Hepatocyte (in vitro differentiated cells): ENCODE results near the gene PLSCR3. TPM values are rescaled to one million over a fixed set of nuclear protein-coding genes. Genes with fewer than 3 reads are reported as not detected.

Experiments
- DNase-seq: peaks from one replicate; pipeline ENCODE4 v3.0.0-alpha.2; 2016; ENCODE audit warnings: low spot score
- H2AFZ ChIP-seq: fragments of 200-600 bp; sonication (generic); 2 replicates; pipeline ENCODE4 v1.6.0; 2016; ENCODE audit warnings: antibody characterized with exemption, mild to moderate bottlenecking
- H3K27ac ChIP-seq: fragments of 200-600 bp; sonication (generic); 2 replicates; pipeline ENCODE4 v1.5.1; 2016; ENCODE audit warnings: mild to moderate bottlenecking
- H3K27me3 ChIP-seq: fragments of 200-600 bp; sonication (generic); 2 replicates; pipeline ENCODE4 v1.6.1; 2016
- H3K36me3 ChIP-seq: fragments of 200-600 bp; sonication (generic); replicated peaks from 2 replicates; pipeline ENCODE4 v1.5.1; 2016; ENCODE audit warnings: low read depth; ENCODE audit not compliant: insufficient read depth
- H3K4me1 ChIP-seq: fragments of 200-600 bp; sonication (generic); 2 replicates; pipeline ENCODE4 v1.5.1; 2016; ENCODE audit warnings: mild to moderate bottlenecking, moderate library complexity; ENCODE audit not compliant: insufficient read depth
- H3K4me2 ChIP-seq: fragments of 200-600 bp; sonication (generic); 2 replicates; pipeline ENCODE4 v1.6.0; 2016
- H3K4me3 ChIP-seq: fragments of 200-600 bp; sonication (generic); 2 replicates; pipeline ENCODE4 v1.5.1; 2016; ENCODE audit warnings: mild to moderate bottlenecking
- H3K79me2 ChIP-seq: fragments of 200-600 bp; sonication (generic); 2 replicates; pipeline ENCODE4 v1.6.0; 2017; ENCODE audit warnings: mild to moderate bottlenecking
- H3K9me2 ChIP-seq: fragments of 200-600 bp; sonication (generic); replicated peaks from 2 replicates; pipeline ENCODE4 v1.6.0; 2017; ENCODE audit warnings: mild to moderate bottlenecking; ENCODE audit not compliant: insufficient read depth
- H3K9me3 ChIP-seq: fragments of 200-600 bp; sonication (generic); 2 replicates; pipeline ENCODE4 v1.5.1; 2016; ENCODE audit warnings: low read depth, mild to moderate bottlenecking
- H4K20me1 ChIP-seq: fragments of 200-600 bp; sonication (generic); 2 replicates; pipeline ENCODE4 v1.6.0; 2016; ENCODE audit warnings: mild to moderate bottlenecking; ENCODE audit not compliant: insufficient read depth, poor library complexity, severe bottlenecking
- CTCF ChIP-seq: fragments of 200-600 bp; sonication (generic); IDR thresholded peaks from 2 replicates; pipeline ENCODE4 v1.5.1; 2016; ENCODE audit warnings: antibody characterized with exemption, mild to moderate bottlenecking; ENCODE audit not compliant: poor library complexity
- EZH2 ChIP-seq: fragments of 200-600 bp; sonication (generic); IDR thresholded peaks from 2 replicates; pipeline ENCODE4 v1.6.1; 2016; ENCODE audit warnings: antibody characterized with exemption, mild to moderate bottlenecking, borderline replicate concordance
- EZH2phosphoT487 ChIP-seq: fragments of 200-600 bp; sonication (generic); IDR thresholded peaks from one replicate; pipeline ENCODE4 v1.6.1; 2018; ENCODE audit warnings: antibody characterized with exemption, mild to moderate bottlenecking, low read depth, moderate library complexity; ENCODE audit not compliant: unreplicated experiment, severe bottlenecking
- WGBS: methylation state at CpG from one replicate; pipeline ENCODE4 v1.1.6; 2016; ENCODE audit warnings: low lambda C conversion rate; ENCODE audit errors: missing lambda C conversion rate; 5-methylcytosine and 5-hydroxymethylcytosine counted together
- polyA plus RNA-seq: library from polyadenylated mRNA; unstranded; fragments of >200 nt; fragmentation: Nextera tagmentation; extraction: Ambion mirVana; gene quantifications from 2 replicates; pipeline ENCODE4 v1.2.1, GENCODE V29; 2016
- total RNA-seq: library from RNA; depleted of rRNA; stranded (reverse); fragments of >200 nt; gene quantifications from 2 replicates; pipeline ENCODE4 v1.2.3, GENCODE V29; 2014

Gene PLSCR3
- total and polyA plus RNA-seq, 2 experiments from 2014 or later: 17.6 to 59.6 TPM

GRCh38 chr17:7352910-7353635 lies 41.3 kb downstream of the PLSCR3 start:
- H3K27ac ChIP-seq: peak overlapping the region; percentile 100
- peaks cover 5% of the 10 kb centered on the region for H4K20me1 ChIP-seq
- peak; percentile 11 for DNase-seq
- H3K9me2 ChIP-seq: no peaks in the 10 kb centered on the region
- WGBS: 96% methylated on average over 36 of the region's 37 CpGs
- no peaks in the 10 kb centered on the region for H3K9me3 ChIP-seq
- no peaks in the 10 kb centered on the region for H3K36me3 ChIP-seq
- H3K4me2 ChIP-seq: peak overlapping the region; percentile 94
- no peak overlapping the region for H3K4me3 ChIP-seq
- no peak overlapping the region for H2AFZ ChIP-seq
- no peak for TF ChIP-seq EZH2
- TF ChIP-seq CTCF: no peak
- no peak for TF ChIP-seq EZH2phosphoT487
- H3K79me2 ChIP-seq: peaks cover 21% of the 10 kb centered on the region
- H3K4me1 ChIP-seq: peaks cover 37% of the 10 kb centered on the region
- H3K27me3 ChIP-seq: no peaks in the 10 kb centered on the region

- H3K79me2 ChIP-seq: peaks cover 21% of the 10 kb centered on the region
- peak overlapping the region; percentile 94 for H3K4me2 ChIP-seq
- TF ChIP-seq CTCF (peak; percentile 66), EZH2 (no peak), EZH2phosphoT487 (no peak)
- DNase-seq: no peak
- no peaks in the 10 kb centered on the region for H3K27me3 ChIP-seq
- no peaks in the 10 kb centered on the region for H3K9me2 ChIP-seq
- H3K4me3 ChIP-seq: peak overlapping the region; percentile 53
- H3K36me3 ChIP-seq: no peaks in the 10 kb centered on the region
- H3K27ac ChIP-seq: peak overlapping the region; percentile 100
- peak overlapping the region; percentile 95 for H2AFZ ChIP-seq
- H3K9me3 ChIP-seq: no peaks in the 10 kb centered on the region
- peaks cover 5% of the 10 kb centered on the region for H4K20me1 ChIP-seq
- peaks cover 37% of the 10 kb centered on the region for H3K4me1 ChIP-seq
- 54% methylated on average over 10 of the region's 10 CpGs for WGBS
These were observed 41.8 kb downstream of the PLSCR3 start for GRCh38 chr17:7352503-7352889.

- WGBS: 1% methylated on average over 64 of the region's 91 CpGs
- H3K9me3 ChIP-seq: no peaks in the 10 kb centered on the region
These were observed 42.4 kb downstream of the PLSCR3 start, which contains the start of gene KCTD11 for GRCh38 chr17:7351665-7352502. TSS of gene KCTD11 (plus strand) at chr17:7352162.

More at GRCh38 chr17:7351665-7352502, 42.4 kb downstream of the PLSCR3 start, which contains the start of gene KCTD11:
- Histone ChIP-seq H3K36me3 (no peaks in the 10 kb centered on the region), H3K79me2 (peaks cover 21% of the 10 kb centered on the region), H3K9me2 (no peaks in the 10 kb centered on the region), H3K27me3 (no peaks in the 10 kb centered on the region), H3K4me3 (peak within 1 kb of the TSS; percentile 53), H3K4me1 (peaks cover 37% of the 10 kb centered on the region), H4K20me1 (peaks cover 5% of the 10 kb centered on the region), H2AFZ (peak within 1 kb of the TSS; percentile 95), H3K27ac (peak within 1 kb of the TSS; percentile 100), H3K4me2 (peak within 1 kb of the TSS; percentile 94)
- TF ChIP-seq EZH2phosphoT487 (no peak), EZH2 (no peak), CTCF (no peak)
- DNase-seq: peak; percentile 95
